Activated CD8-positive, alpha-beta T cell treated with anti-CD3 and anti-CD28 coated beads, Interleukin-2, amount 10 ng/mL, durations not matched to agents 7 days and 5 days (primary cell): ENCODE measurements around the gene APCS. TPM values are rescaled to one million over a fixed set of nuclear protein-coding genes. Genes with fewer than 3 reads are reported as not detected.

Experiments used
- ATAC-seq: fragments of 150-1000 bp; cut with Tn5 transposase; one replicate; pipeline ENCODE4 v1.10.0; 2021; ENCODE audit warnings: moderate library complexity
- CTCF ChIA-PET: fragments of 350-600 bp; sonication (Branson Sonifier 250); formaldehyde crosslinking; loops from one replicate; lab custom pipeline; 2021; ENCODE audit warnings: antibody characterized with exemption; lab: Charles Lee
- POLR2A ChIA-PET: fragments of 350-600 bp; sonication (Branson Sonifier 250); formaldehyde crosslinking; loops from one replicate; lab custom pipeline; 2021; ENCODE audit warnings: antibody characterized with exemption; lab: Charles Lee
- DNase-seq: peaks from one replicate; pipeline ENCODE4 v3.0.0-alpha.2; 2020
- H3K27ac Mint-ChIP-seq: one replicate; pipeline ENCODE4 v1.8.0; 2021; ENCODE audit warnings: mild to moderate bottlenecking, mixed read lengths
- H3K27me3 Mint-ChIP-seq: one replicate; pipeline ENCODE4 v1.8.0; 2021; ENCODE audit warnings: low read depth, mixed read lengths
- H3K36me3 Mint-ChIP-seq: one replicate; pipeline ENCODE4 v1.8.0; 2021; ENCODE audit warnings: low read depth, mixed read lengths
- H3K4me1 Mint-ChIP-seq: one replicate; pipeline ENCODE4 v1.8.0; 2021; ENCODE audit warnings: low read depth, mixed read lengths
- H3K4me3 Mint-ChIP-seq: one replicate; pipeline ENCODE4 v1.8.0; 2021; ENCODE audit warnings: mild to moderate bottlenecking, mixed read lengths
- H3K9me3 Mint-ChIP-seq: one replicate; pipeline ENCODE4 v1.8.0; 2022; ENCODE audit warnings: mixed read lengths; ENCODE audit not compliant: insufficient read depth
- total RNA-seq, 2 experiments: library from RNA; stranded (reverse); gene quantifications; one replicate each; pipeline ENCODE4 v1.2.3, GENCODE V29; 2021

Gene APCS
- total RNA-seq, 2 experiments from 2014 or later = not detected

GRCh38 chr1:159594625-159595405, 7.2 kb downstream of the APCS start:
- no peaks in the 10 kb centered on the region for H3K9me3 Mint-ChIP-seq
- POLR2A ChIA-PET = no interaction called here
- H3K36me3 Mint-ChIP-seq = no peaks in the 10 kb centered on the region
- H3K27ac Mint-ChIP-seq = no peak overlapping the region
- no peak overlapping the region for H3K4me3 Mint-ChIP-seq
- no peak for DNase-seq
- H3K4me1 Mint-ChIP-seq = no peaks in the 10 kb centered on the region
- no peak for ATAC-seq
- H3K27me3 Mint-ChIP-seq = peaks cover 3% of the 10 kb centered on the region
- CTCF ChIA-PET = no interaction called here

GRCh38 chr1:159598196-159598595, 10.6 kb downstream of the APCS start:
- ATAC-seq = no peak
- POLR2A ChIA-PET = interaction anchor here (0.5 kb wide), 1 partner anchor 21 kb away, joined by 5 read pairs; no protein-coding TSS in a partner anchor
- H3K27me3 Mint-ChIP-seq = peaks cover 3% of the 10 kb centered on the region
- no peaks in the 10 kb centered on the region for H3K4me1 Mint-ChIP-seq
- DNase-seq = no peak
- no peaks in the 10 kb centered on the region for H3K36me3 Mint-ChIP-seq
- H3K4me3 Mint-ChIP-seq = no peak overlapping the region
- no peak overlapping the region for H3K27ac Mint-ChIP-seq
- no peaks in the 10 kb centered on the region for H3K9me3 Mint-ChIP-seq
- CTCF ChIA-PET = no interaction called here

- Mint-ChIP-seq H3K27me3 (no peaks in the 10 kb centered on the region), H3K36me3 (no peaks in the 10 kb centered on the region), H3K4me3 (no peak overlapping the region), H3K4me1 (no peaks in the 10 kb centered on the region), H3K27ac (no peak overlapping the region), H3K9me3 (no peaks in the 10 kb centered on the region)
- ChIA-PET CTCF (no interaction called here), POLR2A (no interaction called here)
- DNase-seq = no peak
- ATAC-seq = no peak
Observed at GRCh38 chr1:159600894-159601293, 13.3 kb downstream of the APCS start.

- no peaks in the 10 kb centered on the region for H3K36me3 Mint-ChIP-seq
- H3K4me3 Mint-ChIP-seq = no peak overlapping the region
- no peaks in the 10 kb centered on the region for H3K4me1 Mint-ChIP-seq
- H3K27me3 Mint-ChIP-seq = no peaks in the 10 kb centered on the region
- H3K27ac Mint-ChIP-seq = no peak overlapping the region
- no peaks in the 10 kb centered on the region for H3K9me3 Mint-ChIP-seq
- ChIA-PET POLR2A (no interaction called here), CTCF (no interaction called here)
- DNase-seq (no peak), ATAC-seq (no peak)
Observed at GRCh38 chr1:159602501-159602999, 14.9 kb downstream of the APCS start.

GRCh38 chr1:159612211-159612885, 24.7 kb downstream of the APCS start:
- Mint-ChIP-seq H3K4me3 (no peak overlapping the region), H3K27ac (no peak overlapping the region), H3K27me3 (no peaks in the 10 kb centered on the region), H3K36me3 (no peaks in the 10 kb centered on the region), H3K9me3 (no peaks in the 10 kb centered on the region), H3K4me1 (no peaks in the 10 kb centered on the region)
- POLR2A ChIA-PET = no interaction called here
- no peak for ATAC-seq
- CTCF ChIA-PET = no interaction called here
- no peak for DNase-seq

- Mint-ChIP-seq H3K4me1 (no peaks in the 10 kb centered on the region), H3K36me3 (no peaks in the 10 kb centered on the region), H3K27ac (no peak overlapping the region), H3K4me3 (no peak overlapping the region), H3K27me3 (peaks cover 9% of the 10 kb centered on the region), H3K9me3 (no peaks in the 10 kb centered on the region)
- ATAC-seq (no peak), DNase-seq (no peak)
- POLR2A ChIA-PET = no interaction called here
- CTCF ChIA-PET = no interaction called here
Observed at GRCh38 chr1:159632922-159633321, 45.3 kb downstream of the APCS start.

Other genes with a start within 250 kb of the APCS start
- not detected for gene OR10J4, start 155.6 kb upstream of the APCS start, total RNA-seq
- not detected for gene OR10J1, start 148.1 kb upstream of the APCS start, total RNA-seq
- gene OR10J5, start 51.8 kb upstream of the APCS start, total RNA-seq = not detected
- gene CRP, start 126.8 kb downstream of the APCS start, total RNA-seq = not detected
- gene DUSP23, start 193.1 kb downstream of the APCS start, total RNA-seq = 10 to 100 TPM; 21.9 to 26.5 TPM
- under 1 TPM; 0.42 to 0.76 TPM for gene FCRL6, start 214.5 kb downstream of the APCS start, total RNA-seq
- gene SLAMF8, start 239.0 kb downstream of the APCS start, total RNA-seq = 1 to 10 TPM in 1 of 2 experiments, under 1 TPM in 1; 0.73 to 1.3 TPM